Thyroid gland (tissue), 4 donors: ENCODE results near the gene RHBDL1. TPM values are rescaled to one million over a fixed set of nuclear protein-coding genes. Genes with fewer than 3 reads are reported as not detected.

Source experiments
- DNase-seq, 2 donors: peaks; one replicate each; pipeline ENCODE4 v3.0.0-alpha.2; 2019
- H3K27ac ChIP-seq, 3 donors: fragments of 200-600 bp; sonication (generic); 1 replicate in 2 of 3; 2 replicates in 1 of 3; pipeline ENCODE4 v1.5.1; 2016 to 2019; ENCODE audit warnings: mild to moderate bottlenecking in 1 of 3, moderate library complexity in 1 of 3
- H3K27me3 ChIP-seq: fragments of 200-600 bp; sonication (generic); one replicate; pipeline ENCODE4 v1.5.1; 2019
- H3K36me3 ChIP-seq, 2 donors: fragments of 200-600 bp; sonication (generic); one replicate each; pipeline ENCODE4 v1.5.1; 2016 to 2019
- H3K4me1 ChIP-seq, 2 donors: fragments of 200-600 bp; sonication (generic); one replicate each; pipeline ENCODE4 v1.5.1; 2017 to 2019
- H3K4me3 ChIP-seq, 3 donors: fragments of 200-600 bp; sonication (generic); replicated peaks in 1 of 3; 1 replicate in 2 of 3; 2 replicates in 1 of 3; pipeline ENCODE4 v1.5.1; 2016; ENCODE audit warnings: mild to moderate bottlenecking in 1 of 3
- H3K9me3 ChIP-seq: fragments of 200-600 bp; sonication (generic); one replicate; pipeline ENCODE4 v1.5.1; 2017
- CTCF ChIP-seq, 6 experiments: fragments of 200-600 bp in 3 of 6; fragments of 450-650 bp in 3 of 6; sonication (generic) in 3 of 6; IDR thresholded peaks; one replicate each; pipeline ENCODE4 v1.5.1; 2016 to 2019; ENCODE audit warnings: antibody characterized with exemption in 6 of 6, mild to moderate bottlenecking in 2 of 6, inconsistent platforms in 1 of 6, moderate library complexity in 1 of 6
- POLR2A ChIP-seq, 2 donors: fragments of 450-650 bp; IDR thresholded peaks; one replicate each; pipeline ENCODE4 v1.6.1; 2017; ENCODE audit warnings: antibody characterized with exemption in 2 of 2, mild to moderate bottlenecking in 2 of 2, moderate library complexity in 1 of 2
- WGBS, 2 donors: methylation state at CpG; one replicate each; pipeline ENCODE4 v1.1.5; 2017; 5-methylcytosine and 5-hydroxymethylcytosine counted together
- intact Hi-C: fragments of 100-400 bp; cut with DNase I; formaldehyde crosslinking; loops from one replicate; pipeline ENCODE4 v1.15.1; 2023
- total RNA-seq, 4 donors: library from RNA; depleted of rRNA; stranded (reverse); fragments of >200 nt; gene quantifications; one replicate each; pipeline ENCODE4 v1.2.3, GENCODE V29; 2016

The RHBDL1 gene
- total RNA-seq, 4 donors from 2014 or later = 0.27 to 0.63 (median 0.56) TPM; not detected in 1

- WGBS, 2 donors = 2 to 6% methylated on average over 23 to 27 of the region's 49 CpGs
- TF ChIP-seq POLR2A (IDR thresholded peaks at IDR 0.05) (no peak), CTCF (IDR thresholded peaks at IDR 0.05) (no peak)
- Histone ChIP-seq H3K4me1 (peaks cover 0 to 9% of the 10 kb centered on the region in 2 donors), H3K27me3 (peaks cover 17% of the 10 kb centered on the region), H3K36me3 (no peaks in the 10 kb centered on the region), H3K27ac (no peak overlapping the region), H3K4me3 (no peak overlapping the region), H3K9me3 (no peaks in the 10 kb centered on the region)
- DNase-seq = no peak
- intact Hi-C loops = loop anchor here (10.0 kb wide), 1 partner anchor 488 kb away; no protein-coding TSS in a partner anchor
These were observed 31.0 kb downstream of the RHBDL1 start for GRCh38 chr16:706189-707061.

GRCh38 chr16:707062-707538 lies 31.6 kb downstream of the RHBDL1 start:
- Histone ChIP-seq H3K27me3 (peaks cover 13% of the 10 kb centered on the region), H3K27ac (no peak overlapping the region), H3K4me3 (no peak overlapping the region), H3K9me3 (no peaks in the 10 kb centered on the region), H3K4me1 (peaks cover 0 to 9% of the 10 kb centered on the region in 2 donors), H3K36me3 (no peaks in the 10 kb centered on the region)
- 37 to 60% methylated on average over 4 to 7 of the region's 14 CpGs for WGBS, 2 donors
- DNase-seq = no peak
- no peak for TF ChIP-seq CTCF (IDR thresholded peaks at IDR 0.05)
- no peak for TF ChIP-seq POLR2A (IDR thresholded peaks at IDR 0.05)
- intact Hi-C loops = loop anchor here (10.0 kb wide), 1 partner anchor 488 kb away; no protein-coding TSS in a partner anchor

- peaks cover 13% of the 10 kb centered on the region for H3K27me3 ChIP-seq
- no peak for TF ChIP-seq CTCF (IDR thresholded peaks at IDR 0.05)
- TF ChIP-seq POLR2A (IDR thresholded peaks at IDR 0.05) = no peak
- 39 to 64% methylated on average over 3 of the region's 3 CpGs for WGBS, 2 donors
- intact Hi-C loops = loop anchor here (10.0 kb wide), 1 partner anchor 487 kb away; no protein-coding TSS in a partner anchor
- no peaks in the 10 kb centered on the region for H3K9me3 ChIP-seq
- peaks cover 0 to 9% of the 10 kb centered on the region in 2 donors for H3K4me1 ChIP-seq
- no peaks in the 10 kb centered on the region for H3K36me3 ChIP-seq
- H3K4me3 ChIP-seq = no peak overlapping the region
- no peak for DNase-seq
- H3K27ac ChIP-seq = no peak overlapping the region
These were observed 32.5 kb downstream of the RHBDL1 start for GRCh38 chr16:708019-708418.

- H3K36me3 ChIP-seq = no peaks in the 10 kb centered on the region
- H3K4me3 ChIP-seq = no peak overlapping the region
- WGBS, 2 donors = 50 to 84% methylated on average over 2 to 4 of the region's 4 CpGs
- no peak for DNase-seq
- peaks cover 0 to 9% of the 10 kb centered on the region in 2 donors for H3K4me1 ChIP-seq
- H3K27ac ChIP-seq = no peak overlapping the region
- TF ChIP-seq POLR2A (IDR thresholded peaks at IDR 0.05) = no peak
- TF ChIP-seq CTCF (IDR thresholded peaks at IDR 0.05) = no peak
- peaks cover 10% of the 10 kb centered on the region for H3K27me3 ChIP-seq
- H3K9me3 ChIP-seq = no peaks in the 10 kb centered on the region
- intact Hi-C loops = loop anchor here (10.0 kb wide), 1 partner anchor 486 kb away; no protein-coding TSS in a partner anchor
These were observed 33.5 kb downstream of the RHBDL1 start for GRCh38 chr16:708959-709358.
